GM12874 (cell line): ENCODE measurements around the gene CLCF1.

ENCODE experiments used
- TF ChIP-seq, protein P1 (sequence below): IDR thresholded peaks from 2 replicates; pipeline ENCODE4 v1.5.1; 2011; ENCODE audit warnings: low read depth, mild to moderate bottlenecking, control low read depth, low read length, moderate library complexity; ENCODE audit not compliant: insufficient read depth

The CLCF1 gene

DNA sequence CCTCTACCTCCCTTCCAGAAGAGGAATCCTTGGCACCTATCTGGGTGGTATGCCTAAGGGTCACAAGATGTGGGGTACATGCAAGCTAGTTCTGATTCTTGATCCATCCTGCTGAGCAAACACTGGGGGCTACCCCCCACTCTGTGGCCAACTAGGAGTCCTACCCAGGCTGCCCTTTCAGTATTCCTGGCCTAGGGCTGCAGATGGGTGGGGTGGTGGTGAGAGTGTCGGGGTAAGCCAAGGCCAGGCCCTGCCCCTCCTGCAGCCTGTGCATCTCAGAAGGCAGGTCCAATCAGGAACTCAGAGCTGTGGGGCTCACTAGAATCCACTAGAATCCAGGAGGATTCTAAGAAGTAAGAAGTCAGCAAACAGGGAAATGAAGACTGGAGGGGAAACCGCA lies 59.2 kb downstream of the CLCF1 start:
- TF ChIP-seq, protein P1, sequence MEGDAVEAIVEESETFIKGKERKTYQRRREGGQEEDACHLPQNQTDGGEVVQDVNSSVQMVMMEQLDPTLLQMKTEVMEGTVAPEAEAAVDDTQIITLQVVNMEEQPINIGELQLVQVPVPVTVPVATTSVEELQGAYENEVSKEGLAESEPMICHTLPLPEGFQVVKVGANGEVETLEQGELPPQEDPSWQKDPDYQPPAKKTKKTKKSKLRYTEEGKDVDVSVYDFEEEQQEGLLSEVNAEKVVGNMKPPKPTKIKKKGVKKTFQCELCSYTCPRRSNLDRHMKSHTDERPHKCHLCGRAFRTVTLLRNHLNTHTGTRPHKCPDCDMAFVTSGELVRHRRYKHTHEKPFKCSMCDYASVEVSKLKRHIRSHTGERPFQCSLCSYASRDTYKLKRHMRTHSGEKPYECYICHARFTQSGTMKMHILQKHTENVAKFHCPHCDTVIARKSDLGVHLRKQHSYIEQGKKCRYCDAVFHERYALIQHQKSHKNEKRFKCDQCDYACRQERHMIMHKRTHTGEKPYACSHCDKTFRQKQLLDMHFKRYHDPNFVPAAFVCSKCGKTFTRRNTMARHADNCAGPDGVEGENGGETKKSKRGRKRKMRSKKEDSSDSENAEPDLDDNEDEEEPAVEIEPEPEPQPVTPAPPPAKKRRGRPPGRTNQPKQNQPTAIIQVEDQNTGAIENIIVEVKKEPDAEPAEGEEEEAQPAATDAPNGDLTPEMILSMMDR = no peak
